Measurements from ENCODE around the gene TBC1D24.

Gene TBC1D24

DNA sequence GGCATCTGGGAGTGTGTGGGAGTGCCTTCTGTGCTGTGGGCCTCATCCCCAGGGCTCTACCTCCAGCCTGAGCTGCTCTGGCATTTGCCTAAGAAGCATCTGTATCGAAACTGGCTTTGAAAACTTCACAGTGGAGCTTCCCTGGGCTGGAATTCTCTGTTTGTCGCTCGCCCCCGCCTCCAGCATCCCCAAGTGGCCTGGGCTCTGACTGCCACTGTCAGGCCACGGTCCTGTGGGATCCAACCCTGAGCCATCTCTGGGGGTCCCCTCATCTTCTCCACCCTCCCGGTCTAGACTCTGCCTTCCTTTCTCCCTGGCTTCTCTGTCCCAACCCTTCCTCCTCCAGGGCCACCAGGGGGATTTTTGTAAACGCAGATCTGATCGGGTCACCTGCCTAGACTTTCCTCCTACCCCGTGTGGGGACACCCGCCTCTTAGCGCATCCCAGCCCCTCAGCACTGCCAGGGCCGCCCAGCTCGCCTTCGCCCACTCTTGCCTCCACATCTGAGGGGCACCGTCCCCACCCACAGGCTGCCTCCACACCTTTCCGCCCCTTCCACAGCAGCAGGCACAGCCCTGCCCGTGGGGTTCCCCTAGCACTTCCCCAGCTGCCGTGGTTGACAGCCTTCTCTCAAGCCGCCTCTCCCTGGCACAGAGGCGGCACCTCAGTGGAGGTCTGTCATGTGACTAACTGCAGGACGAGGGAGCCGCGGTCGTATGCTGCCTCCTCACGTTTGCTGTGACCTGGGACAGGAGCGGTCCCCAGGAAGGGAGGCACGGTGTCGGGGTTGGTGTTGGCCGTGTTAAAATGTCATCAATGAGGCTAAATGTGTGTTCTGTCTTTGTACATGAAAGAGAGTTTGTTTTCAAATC is 12.0 kb downstream of the TBC1D24 start:
- H3K9me3 ChIP-seq (ENCODE audit: low read length) = no peaks in the 10 kb centered on the region
- no peaks in the 10 kb centered on the region for H3K36me3 ChIP-seq (ENCODE audit: insufficient read depth, low read length)
- H3K27ac ChIP-seq (ENCODE audit: low read depth, low read length) = no peak overlapping the region
- H3K9ac ChIP-seq (ENCODE audit: low read length) = no peak overlapping the region
- peaks cover 25% of the 10 kb centered on the region for H3K4me1 ChIP-seq (ENCODE audit: insufficient read depth, low read length)
- H3K4me3 ChIP-seq (ENCODE audit: low read depth in 1 of 2, low read length in 2 of 2) = no peak overlapping the region
- H3K27me3 ChIP-seq (ENCODE audit: control insufficient read depth in 1 of 2, insufficient read depth in 2 of 2, low read length in 2 of 2) = no peaks in the 10 kb centered on the region

DNA sequence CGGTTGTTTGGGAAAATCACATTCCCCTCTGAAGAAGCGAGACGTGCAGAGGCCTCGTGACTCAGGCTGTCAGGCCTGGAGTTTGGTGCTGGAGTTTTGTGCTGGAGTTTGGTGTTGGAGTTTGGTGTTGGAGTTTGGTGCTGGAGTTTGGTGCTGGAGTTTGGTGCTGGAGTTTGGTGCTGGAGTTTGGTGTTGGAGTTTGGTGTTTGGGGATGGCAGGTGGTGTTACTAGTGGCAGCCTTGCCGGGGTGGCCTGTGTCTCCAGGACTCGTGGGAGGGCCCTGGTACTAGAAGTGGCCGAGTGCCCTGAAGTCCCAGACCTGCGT is 12.6 kb downstream of the TBC1D24 start:
- Histone ChIP-seq H3K9me3 (ENCODE audit: low read length) (no peaks in the 10 kb centered on the region), H3K27ac (ENCODE audit: low read depth, low read length) (no peak overlapping the region), H3K36me3 (ENCODE audit: insufficient read depth, low read length) (no peaks in the 10 kb centered on the region), H3K4me1 (ENCODE audit: insufficient read depth, low read length) (peaks cover 20% of the 10 kb centered on the region), H3K9ac (ENCODE audit: low read length) (no peak overlapping the region), H3K4me3 (ENCODE audit: low read depth in 1 of 2, low read length in 2 of 2) (no peak overlapping the region), H3K27me3 (ENCODE audit: control insufficient read depth in 1 of 2, insufficient read depth in 2 of 2, low read length in 2 of 2) (no peaks in the 10 kb centered on the region)

DNA sequence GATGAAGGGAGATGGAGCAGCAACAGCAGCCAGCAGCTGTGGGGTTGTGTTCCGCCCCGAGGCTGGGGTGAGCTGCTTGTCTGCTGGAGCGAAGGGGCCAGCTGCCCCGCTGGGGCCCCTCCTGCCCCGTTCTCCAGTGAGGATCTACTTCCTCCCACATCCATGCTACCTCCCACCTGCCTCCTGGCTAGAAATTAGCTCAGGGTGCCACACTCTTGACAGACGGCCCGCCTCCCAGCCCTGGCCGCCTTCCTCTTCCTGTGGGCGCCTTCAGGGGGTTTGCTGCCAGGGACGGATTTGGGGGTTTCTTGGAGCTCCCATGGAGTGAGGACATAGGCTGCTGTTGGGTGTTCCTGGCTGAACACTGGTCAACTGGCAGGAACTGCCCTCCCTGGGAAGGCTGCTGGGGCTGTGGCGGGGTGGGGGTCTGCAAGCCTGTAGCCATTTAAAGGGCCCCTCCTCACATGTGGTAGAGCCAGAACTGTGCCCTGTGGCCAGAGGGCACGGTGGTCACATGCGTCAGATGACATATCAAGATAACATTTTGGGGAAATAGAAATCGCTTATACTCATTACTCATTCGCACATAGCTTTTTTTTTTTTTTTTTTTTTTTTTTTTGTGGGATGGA is 13.1 kb downstream of the TBC1D24 start:
- Histone ChIP-seq H3K9ac (ENCODE audit: low read length) (no peak overlapping the region), H3K4me3 (ENCODE audit: low read depth in 1 of 2, low read length in 2 of 2) (no peak overlapping the region), H3K27ac (ENCODE audit: low read depth, low read length) (no peak overlapping the region), H3K9me3 (ENCODE audit: low read length) (no peaks in the 10 kb centered on the region), H3K4me1 (ENCODE audit: insufficient read depth, low read length) (peaks cover 15% of the 10 kb centered on the region), H3K36me3 (ENCODE audit: insufficient read depth, low read length) (no peaks in the 10 kb centered on the region), H3K27me3 (ENCODE audit: control insufficient read depth in 1 of 2, insufficient read depth in 2 of 2, low read length in 2 of 2) (no peaks in the 10 kb centered on the region)

DNA sequence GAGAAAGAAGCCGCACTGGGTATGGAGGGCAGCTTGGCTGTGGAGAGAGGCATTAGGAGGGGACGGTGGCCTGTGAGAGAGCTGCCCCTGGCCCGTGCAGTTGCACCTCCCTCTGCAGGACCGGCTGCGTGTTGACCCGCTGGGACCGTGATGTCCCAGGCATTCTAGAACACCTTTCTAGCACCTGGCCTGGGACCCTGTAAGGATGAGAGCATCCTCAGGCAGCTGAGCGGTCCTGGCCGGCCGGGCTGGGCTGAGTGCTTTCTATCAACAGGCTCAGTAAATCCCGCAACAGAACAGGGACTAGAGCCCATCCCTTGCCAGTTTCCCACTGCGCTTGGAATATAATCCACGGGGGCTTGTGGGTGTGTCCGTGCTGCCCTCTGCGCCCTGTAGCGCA is 14.7 kb downstream of the TBC1D24 start:
- Histone ChIP-seq H3K27ac (ENCODE audit: low read depth, low read length) (no peak overlapping the region), H3K4me1 (ENCODE audit: insufficient read depth, low read length) (no peaks in the 10 kb centered on the region)

DNA sequence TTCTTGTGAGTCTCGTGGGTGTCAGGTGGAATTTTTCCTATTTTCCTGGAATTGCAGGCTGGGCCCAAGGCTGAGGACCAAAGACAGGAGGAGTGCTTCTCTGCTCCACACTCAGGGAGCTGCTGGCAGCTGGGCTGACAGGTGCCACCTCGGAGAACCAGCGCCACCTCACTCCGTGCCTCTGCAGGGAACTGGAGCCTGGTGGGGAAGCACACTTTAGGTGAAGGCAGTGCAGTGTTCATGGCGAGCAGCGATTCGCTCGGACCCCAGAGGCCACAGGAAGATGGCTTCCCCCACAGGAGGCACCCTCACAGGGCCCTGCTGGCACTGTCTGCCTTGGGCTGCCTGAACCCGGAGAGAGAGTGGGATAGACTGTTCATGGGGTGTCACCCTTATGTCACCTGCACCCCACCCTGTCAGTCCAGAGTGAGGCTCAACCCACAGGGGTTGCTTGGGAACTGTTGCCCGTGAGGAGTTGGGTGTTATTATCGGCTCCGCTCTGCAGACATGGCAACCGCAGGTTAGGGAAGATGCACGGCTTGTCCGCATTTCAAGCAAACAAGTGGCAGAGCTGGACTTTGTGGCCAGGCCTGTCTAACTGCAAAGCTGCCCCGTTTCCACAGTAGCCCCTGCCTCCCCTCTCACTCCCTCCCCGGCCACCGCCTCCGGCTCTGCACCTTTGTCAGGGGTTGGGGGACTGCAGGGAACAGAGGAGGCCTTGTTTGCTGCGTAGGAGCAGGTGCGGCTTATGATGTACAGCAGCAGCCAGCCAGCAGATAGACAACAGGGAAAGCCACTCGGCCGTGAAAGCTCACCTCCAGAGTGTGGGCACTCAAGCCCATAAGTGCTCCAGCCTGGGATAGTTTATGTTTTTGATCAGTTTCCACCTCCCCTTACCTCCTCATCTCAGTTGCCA is 15.5 kb downstream of the TBC1D24 start:
- no peak overlapping the region for H3K27ac ChIP-seq (ENCODE audit: low read depth, low read length)
- H3K27me3 ChIP-seq (ENCODE audit: control insufficient read depth in 1 of 2, insufficient read depth in 2 of 2, low read length in 2 of 2) = no peaks in the 10 kb centered on the region
- no peaks in the 10 kb centered on the region for H3K9me3 ChIP-seq (ENCODE audit: low read length)
- no peak overlapping the region for H3K4me3 ChIP-seq (ENCODE audit: low read depth in 1 of 2, low read length in 2 of 2)
- H3K9ac ChIP-seq (ENCODE audit: low read length) = no peak overlapping the region
- no peaks in the 10 kb centered on the region for H3K36me3 ChIP-seq (ENCODE audit: insufficient read depth, low read length)
- no peaks in the 10 kb centered on the region for H3K4me1 ChIP-seq (ENCODE audit: insufficient read depth, low read length)

More for the DNA sequence above, 14.7 kb downstream of the TBC1D24 start:
- Histone ChIP-seq H3K9me3 (ENCODE audit: low read length) (no peaks in the 10 kb centered on the region), H3K27me3 (ENCODE audit: control insufficient read depth in 1 of 2, insufficient read depth in 2 of 2, low read length in 2 of 2) (no peaks in the 10 kb centered on the region), H3K36me3 (ENCODE audit: insufficient read depth, low read length) (no peaks in the 10 kb centered on the region), H3K9ac (ENCODE audit: low read length) (no peak overlapping the region), H3K4me3 (ENCODE audit: low read depth in 1 of 2, low read length in 2 of 2) (no peak overlapping the region)

DNA sequence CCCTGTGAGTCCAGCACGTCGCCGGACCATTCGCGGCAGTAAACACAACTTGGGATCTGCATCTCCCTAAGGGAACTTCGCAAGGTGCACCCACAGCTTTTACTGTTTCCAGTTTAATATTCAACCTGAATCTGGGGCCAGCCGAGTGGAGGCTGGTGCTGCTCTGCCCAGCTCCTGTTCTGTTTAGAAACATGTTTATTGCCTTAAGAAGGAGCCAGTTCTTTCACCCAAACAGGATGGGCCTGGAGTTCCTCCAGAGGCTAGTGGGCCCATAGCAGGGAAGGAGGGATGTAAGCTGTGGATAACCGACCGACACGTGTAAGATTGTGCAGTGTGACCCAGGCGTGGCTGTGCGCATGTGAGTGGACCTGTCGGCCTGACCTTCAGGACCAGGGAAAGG is 17.4 kb downstream of the TBC1D24 start:
- H3K9me3 ChIP-seq (ENCODE audit: low read length) = no peaks in the 10 kb centered on the region
- no peak overlapping the region for H3K27ac ChIP-seq (ENCODE audit: low read depth, low read length)
- no peak overlapping the region for H3K4me3 ChIP-seq (ENCODE audit: low read depth in 1 of 2, low read length in 2 of 2)
- H3K27me3 ChIP-seq (ENCODE audit: control insufficient read depth in 1 of 2, insufficient read depth in 2 of 2, low read length in 2 of 2) = no peaks in the 10 kb centered on the region
- H3K9ac ChIP-seq (ENCODE audit: low read length) = no peak overlapping the region
- no peaks in the 10 kb centered on the region for H3K36me3 ChIP-seq (ENCODE audit: insufficient read depth, low read length)
- no peaks in the 10 kb centered on the region for H3K4me1 ChIP-seq (ENCODE audit: insufficient read depth, low read length)

DNA sequence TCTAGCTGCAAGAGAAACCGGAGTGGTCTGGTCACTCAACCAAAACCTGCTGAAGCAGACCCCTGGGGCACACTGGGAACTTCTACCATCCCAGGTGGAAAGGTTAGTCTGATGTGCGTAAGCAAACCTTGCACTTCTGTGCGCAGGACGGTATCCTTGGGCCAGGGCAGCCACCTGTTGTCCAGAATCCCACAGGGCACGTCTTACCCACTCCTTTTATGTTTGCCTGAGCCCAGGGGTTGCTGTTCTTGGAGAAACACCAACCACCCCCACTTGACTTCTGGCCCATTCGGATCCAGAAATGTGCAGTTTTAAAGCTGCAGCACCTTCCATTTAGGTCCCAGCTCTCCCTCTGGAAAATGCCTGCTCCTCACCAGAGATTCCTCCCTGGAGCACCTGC is 18.7 kb downstream of the TBC1D24 start:
- Histone ChIP-seq H3K4me3 (ENCODE audit: low read depth in 1 of 2, low read length in 2 of 2) (no peak overlapping the region), H3K9me3 (ENCODE audit: low read length) (no peaks in the 10 kb centered on the region), H3K36me3 (ENCODE audit: insufficient read depth, low read length) (peaks cover 4% of the 10 kb centered on the region), H3K27me3 (ENCODE audit: control insufficient read depth in 1 of 2, insufficient read depth in 2 of 2, low read length in 2 of 2) (no peaks in the 10 kb centered on the region), H3K9ac (ENCODE audit: low read length) (no peak overlapping the region), H3K27ac (ENCODE audit: low read depth, low read length) (no peak overlapping the region), H3K4me1 (ENCODE audit: insufficient read depth, low read length) (no peaks in the 10 kb centered on the region)

DNA sequence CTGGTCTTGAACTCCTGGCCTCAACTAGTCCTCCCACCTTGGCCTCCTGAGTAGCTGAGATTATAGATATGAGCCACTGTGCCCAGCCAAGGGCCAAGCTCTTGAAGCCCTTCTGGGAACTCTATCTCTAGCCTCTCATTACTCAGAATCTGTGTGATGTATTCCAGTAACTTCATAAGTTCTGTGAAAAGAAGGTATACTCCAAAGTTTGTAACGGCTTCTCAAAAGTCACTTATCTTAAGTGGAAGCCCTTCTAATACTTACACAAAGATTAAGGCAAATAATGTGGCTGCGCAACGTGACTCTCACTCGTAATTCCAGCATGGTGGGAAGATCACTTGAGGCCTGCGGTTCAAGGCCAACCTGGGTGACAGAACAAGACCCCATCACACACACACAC is 19.7 kb downstream of the TBC1D24 start:
- no peaks in the 10 kb centered on the region for H3K9me3 ChIP-seq (ENCODE audit: low read length)
- no peaks in the 10 kb centered on the region for H3K27me3 ChIP-seq (ENCODE audit: control insufficient read depth in 1 of 2, insufficient read depth in 2 of 2, low read length in 2 of 2)
- H3K9ac ChIP-seq (ENCODE audit: low read length) = no peak overlapping the region
- H3K4me1 ChIP-seq (ENCODE audit: insufficient read depth, low read length) = no peaks in the 10 kb centered on the region
- H3K4me3 ChIP-seq (ENCODE audit: low read depth in 1 of 2, low read length in 2 of 2) = no peak overlapping the region
- H3K36me3 ChIP-seq (ENCODE audit: insufficient read depth, low read length) = peaks cover 10% of the 10 kb centered on the region
- H3K27ac ChIP-seq (ENCODE audit: low read depth, low read length) = no peak overlapping the region

DNA sequence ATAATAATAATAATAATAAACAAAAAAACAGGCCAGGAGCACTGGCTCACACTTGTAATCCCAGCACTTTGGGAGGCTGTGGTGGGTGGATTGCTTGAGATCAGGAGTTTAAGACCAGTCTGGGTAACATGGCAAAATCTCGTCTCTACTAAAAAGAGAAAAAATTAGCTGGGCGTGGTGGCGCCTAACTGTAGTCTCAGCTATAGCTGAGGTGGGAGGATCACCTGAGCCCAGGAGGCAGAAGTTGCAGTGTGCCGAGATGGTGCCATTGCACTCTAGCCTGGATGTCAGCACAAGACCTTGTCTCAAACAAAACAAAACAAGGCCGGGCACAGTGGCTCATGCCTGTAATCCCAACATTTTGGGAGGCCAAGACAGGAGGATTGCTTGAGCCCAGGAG is 20.1 kb downstream of the TBC1D24 start:
- H3K4me3 ChIP-seq (ENCODE audit: low read depth in 1 of 2, low read length in 2 of 2) = no peak overlapping the region
- H3K36me3 ChIP-seq (ENCODE audit: insufficient read depth, low read length) = peaks cover 10% of the 10 kb centered on the region
- H3K4me1 ChIP-seq (ENCODE audit: insufficient read depth, low read length) = no peaks in the 10 kb centered on the region
- H3K27ac ChIP-seq (ENCODE audit: low read depth, low read length) = no peak overlapping the region
- H3K27me3 ChIP-seq (ENCODE audit: control insufficient read depth in 1 of 2, insufficient read depth in 2 of 2, low read length in 2 of 2) = no peaks in the 10 kb centered on the region
- no peaks in the 10 kb centered on the region for H3K9me3 ChIP-seq (ENCODE audit: low read length)
- H3K9ac ChIP-seq (ENCODE audit: low read length) = no peak overlapping the region

DNA sequence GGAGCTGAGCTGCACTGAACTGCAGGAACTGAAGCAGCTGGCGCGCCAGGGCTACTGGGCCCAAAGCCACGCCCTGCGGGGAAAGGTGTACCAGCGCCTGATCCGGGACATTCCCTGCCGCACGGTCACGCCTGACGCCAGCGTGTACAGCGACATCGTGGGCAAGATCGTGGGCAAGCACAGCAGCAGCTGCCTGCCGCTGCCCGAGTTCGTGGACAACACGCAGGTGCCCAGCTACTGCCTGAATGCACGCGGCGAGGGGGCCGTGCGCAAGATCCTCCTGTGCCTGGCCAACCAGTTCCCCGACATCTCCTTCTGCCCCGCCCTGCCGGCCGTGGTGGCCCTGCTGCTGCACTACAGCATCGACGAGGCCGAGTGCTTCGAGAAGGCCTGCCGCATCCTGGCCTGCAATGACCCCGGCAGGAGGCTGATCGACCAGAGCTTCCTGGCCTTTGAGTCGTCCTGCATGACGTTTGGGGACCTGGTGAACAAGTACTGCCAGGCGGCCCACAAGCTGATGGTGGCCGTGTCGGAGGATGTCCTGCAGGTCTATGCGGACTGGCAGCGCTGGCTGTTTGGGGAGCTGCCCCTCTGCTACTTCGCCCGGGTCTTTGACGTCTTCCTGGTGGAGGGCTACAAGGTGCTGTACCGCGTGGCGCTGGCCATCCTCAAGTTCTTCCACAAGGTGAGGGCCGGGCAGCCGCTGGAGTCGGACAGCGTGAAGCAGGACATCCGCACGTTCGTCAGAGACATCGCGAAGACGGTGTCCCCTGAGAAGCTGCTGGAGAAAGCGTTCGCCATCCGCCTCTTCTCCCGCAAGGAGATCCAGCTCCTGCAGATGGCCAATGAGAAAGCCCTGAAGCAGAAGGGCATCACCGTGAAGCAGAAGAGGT is 21.5 kb downstream of the TBC1D24 start:
- Histone ChIP-seq H3K9me3 (ENCODE audit: low read length) (no peaks in the 10 kb centered on the region), H3K9ac (ENCODE audit: low read length) (no peak overlapping the region), H3K27ac (ENCODE audit: low read depth, low read length) (no peak overlapping the region), H3K36me3 (ENCODE audit: insufficient read depth, low read length) (peaks cover 10% of the 10 kb centered on the region), H3K4me1 (ENCODE audit: insufficient read depth, low read length) (peaks cover 3% of the 10 kb centered on the region), H3K4me3 (ENCODE audit: low read depth in 1 of 2, low read length in 2 of 2) (no peak overlapping the region), H3K27me3 (ENCODE audit: control insufficient read depth in 1 of 2, insufficient read depth in 2 of 2, low read length in 2 of 2) (no peaks in the 10 kb centered on the region)

Data from muscle layer of colon (tissue), 2 donors.